Subcutaneous abdominal adipose tissue (tissue), 5 donors: Measurements from ENCODE around the gene TMEM174.

Source experiments
- H3K27ac ChIP-seq: one replicate; pipeline ENCODE4 v1.7.0; 2013; ENCODE audit warnings: low read depth, mild to moderate bottlenecking, inconsistent platforms, low read length, moderate library complexity
- H3K27me3 ChIP-seq, 5 donors: one replicate each; pipeline ENCODE4 v1.7.0; 2013; ENCODE audit warnings: low read length in 5 of 5, inconsistent platforms in 1 of 5; ENCODE audit not compliant: control insufficient read depth in 5 of 5, insufficient read depth in 4 of 5
- H3K36me3 ChIP-seq, 5 donors: one replicate each; pipeline ENCODE4 v1.7.0; 2013; ENCODE audit warnings: low read length in 5 of 5; ENCODE audit not compliant: control insufficient read depth in 5 of 5, insufficient read depth in 5 of 5
- H3K4me1 ChIP-seq, 5 donors: one replicate each; pipeline ENCODE4 v1.7.0; 2013; ENCODE audit warnings: low read length in 5 of 5, mild to moderate bottlenecking in 3 of 5, moderate library complexity in 1 of 5; ENCODE audit not compliant: control insufficient read depth in 5 of 5, insufficient read depth in 5 of 5
- H3K4me3 ChIP-seq, 5 donors: one replicate each; pipeline ENCODE4 v1.7.0; 2013; ENCODE audit warnings: low read length in 5 of 5, low read depth in 1 of 5
- H3K9ac ChIP-seq, 5 donors: one replicate each; pipeline ENCODE4 v1.7.0; 2013; ENCODE audit warnings: low read length in 5 of 5, mild to moderate bottlenecking in 4 of 5, moderate library complexity in 3 of 5
- H3K9me3 ChIP-seq, 5 donors: one replicate each; pipeline ENCODE4 v1.7.0; 2013; ENCODE audit warnings: low read length in 5 of 5; ENCODE audit not compliant: control insufficient read depth in 5 of 5
- donor health status: healthy.
- donor health status: healthy.
- donor health status: healthy.
- donor health status: healthy.
- donor health status: healthy.

Gene TMEM174

DNA sequence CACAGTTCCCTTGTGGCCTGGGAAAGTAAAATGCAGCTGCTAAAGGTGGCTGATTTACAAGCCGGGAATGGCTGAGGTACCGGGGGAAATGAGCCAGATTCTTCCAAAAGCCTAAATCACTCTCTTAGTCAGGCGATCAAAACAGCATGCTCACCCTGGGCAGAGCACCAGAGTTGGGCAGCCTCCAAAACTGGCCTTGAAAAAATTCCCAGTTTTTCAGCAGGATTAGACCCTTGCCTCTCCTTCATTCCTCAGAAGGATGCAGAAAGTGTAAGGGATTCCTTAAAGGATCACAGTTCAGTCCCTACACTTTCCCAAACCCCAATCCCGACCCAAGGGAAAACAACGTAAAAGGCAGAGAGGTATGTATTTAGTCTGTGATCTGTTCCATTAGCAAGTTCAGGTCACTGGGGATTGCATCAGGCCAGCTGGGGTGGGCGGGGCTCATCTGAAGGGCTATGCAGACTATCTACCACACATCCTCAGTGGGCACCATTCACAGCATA, 16.9 kb downstream of the TMEM174 start:
- Histone ChIP-seq H3K36me3 (no peaks in the 10 kb centered on the region), H3K9me3 (peaks cover 0 to 5% (median 3%) of the 10 kb centered on the region in 5 donors), H3K4me3 (no peak overlapping the region), H3K27ac (no peak overlapping the region), H3K27me3 (peaks cover 0 to 8% (median 3%) of the 10 kb centered on the region in 5 donors), H3K4me1 (peaks cover 0 to 8% (median 7%) of the 10 kb centered on the region in 5 donors), H3K9ac (no peak overlapping the region)

DNA sequence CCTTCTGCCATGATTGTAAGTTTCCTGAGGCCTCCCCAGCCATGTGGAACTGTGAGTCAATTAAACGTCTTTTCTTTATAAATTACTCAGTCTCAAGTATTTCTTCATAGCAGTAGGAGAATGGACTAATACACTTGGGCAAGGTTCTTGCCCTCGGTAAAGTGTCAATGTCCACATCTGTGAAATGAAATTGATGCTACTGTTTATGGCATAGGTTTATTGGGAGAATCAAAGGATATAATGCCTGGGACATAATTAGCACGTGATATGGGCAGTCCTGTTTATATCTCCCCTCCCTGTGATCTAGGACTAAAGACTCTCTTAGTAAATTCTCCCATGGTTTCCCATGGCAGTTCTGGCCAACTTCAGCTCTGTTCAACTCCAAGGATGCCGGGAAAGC, 19.4 kb downstream of the TMEM174 start:
- peaks cover 0 to 19% (median 3%) of the 10 kb centered on the region in 5 donors for H3K27me3 ChIP-seq
- no peak overlapping the region for H3K4me3 ChIP-seq
- H3K9me3 ChIP-seq = no peaks in the 10 kb centered on the region
- no peaks in the 10 kb centered on the region for H3K36me3 ChIP-seq
- no peak overlapping the region for H3K27ac ChIP-seq
- H3K9ac ChIP-seq = no peak overlapping the region
- H3K4me1 ChIP-seq = peaks cover 0 to 8% (median 7%) of the 10 kb centered on the region in 5 donors

DNA sequence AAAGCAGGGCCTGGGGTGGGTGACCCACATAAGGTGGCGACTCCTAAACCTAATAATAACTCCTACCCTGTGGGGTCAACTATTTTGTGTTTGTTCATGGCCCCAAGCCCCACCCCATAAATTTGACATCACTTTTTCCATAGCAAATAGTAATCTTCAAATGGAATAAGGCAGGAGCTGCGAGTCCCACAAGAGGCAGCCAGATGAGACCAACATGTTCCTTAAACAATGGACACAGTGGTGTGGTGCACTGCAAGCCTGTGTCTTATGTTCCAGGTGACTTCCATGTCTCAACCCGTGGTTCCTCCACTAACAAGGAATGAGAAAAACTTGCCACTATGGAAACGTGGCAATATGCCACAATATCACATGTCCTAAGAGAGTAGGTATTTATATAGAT, 20.6 kb downstream of the TMEM174 start:
- Histone ChIP-seq H3K4me1 (peaks cover 0 to 8% (median 7%) of the 10 kb centered on the region in 5 donors), H3K36me3 (no peaks in the 10 kb centered on the region), H3K27me3 (peaks cover 0 to 19% (median 3%) of the 10 kb centered on the region in 5 donors)

DNA sequence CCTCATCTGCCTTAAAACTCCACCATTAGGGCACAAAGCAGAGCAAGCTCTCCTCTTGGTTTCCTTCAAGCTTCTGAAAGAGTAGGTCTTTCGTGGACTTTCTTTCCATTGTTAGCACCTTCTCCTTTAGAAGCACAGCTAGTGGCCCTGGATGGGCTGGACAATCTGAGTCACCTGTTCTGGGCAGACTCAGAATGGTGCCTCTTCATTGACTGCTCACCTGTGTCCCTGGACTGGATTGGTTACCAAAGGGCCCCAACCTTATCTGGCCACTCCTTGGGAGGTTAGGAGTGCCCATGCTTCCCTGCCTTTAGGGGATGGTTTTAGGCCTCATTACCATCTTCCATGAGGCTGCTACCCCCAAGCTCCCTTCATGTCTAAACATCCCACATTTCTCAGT, 23.2 kb downstream of the TMEM174 start:
- Histone ChIP-seq H3K9ac (no peak overlapping the region), H3K27me3 (peaks cover 0 to 14% (median 3%) of the 10 kb centered on the region in 5 donors), H3K9me3 (peaks cover 0 to 4% (median 0%) of the 10 kb centered on the region in 5 donors), H3K27ac (no peak overlapping the region), H3K36me3 (no peaks in the 10 kb centered on the region), H3K4me3 (no peak overlapping the region), H3K4me1 (no peaks in the 10 kb centered on the region)

More for the DNA sequence above, 20.6 kb downstream of the TMEM174 start:
- H3K4me3 ChIP-seq = no peak overlapping the region
- H3K9ac ChIP-seq = no peak overlapping the region
- no peak overlapping the region for H3K27ac ChIP-seq
- H3K9me3 ChIP-seq = no peaks in the 10 kb centered on the region

DNA sequence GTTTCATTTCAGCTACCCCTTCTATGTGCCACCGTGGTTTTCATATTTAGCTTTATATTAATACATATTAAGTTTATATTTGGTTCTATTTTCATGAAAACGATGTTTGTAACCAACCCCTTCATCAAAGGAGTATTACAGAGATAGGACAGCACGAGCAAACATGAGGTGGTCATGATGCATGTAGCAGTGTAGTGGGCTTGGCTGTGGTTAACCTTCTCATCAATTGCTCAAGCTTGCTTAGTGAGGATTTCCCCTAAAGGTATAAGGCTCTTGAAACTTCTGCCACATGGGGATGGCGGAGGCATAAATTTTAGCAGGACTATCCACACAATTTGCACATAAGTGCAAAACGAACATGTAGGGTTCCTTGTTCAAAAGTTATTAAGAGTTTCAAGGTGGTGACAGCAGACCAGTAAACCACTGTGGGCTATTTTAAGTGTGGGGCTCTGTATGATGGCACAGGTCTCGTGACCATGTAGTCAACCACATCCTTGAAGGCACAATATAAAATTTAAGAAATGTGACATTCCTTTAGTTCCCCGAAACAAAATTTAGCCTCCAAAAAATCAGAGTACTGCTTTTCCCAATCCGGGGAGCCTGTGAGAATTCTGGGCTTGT, 24.8 kb downstream of the TMEM174 start:
- Histone ChIP-seq H3K27me3 (peaks cover 0 to 12% (median 3%) of the 10 kb centered on the region in 5 donors), H3K4me3 (no peak overlapping the region), H3K4me1 (peaks cover 0 to 8% (median 6%) of the 10 kb centered on the region in 5 donors), H3K9ac (no peak overlapping the region), H3K36me3 (no peaks in the 10 kb centered on the region), H3K9me3 (peaks cover 0 to 4% (median 0%) of the 10 kb centered on the region in 5 donors), H3K27ac (no peak overlapping the region)

DNA sequence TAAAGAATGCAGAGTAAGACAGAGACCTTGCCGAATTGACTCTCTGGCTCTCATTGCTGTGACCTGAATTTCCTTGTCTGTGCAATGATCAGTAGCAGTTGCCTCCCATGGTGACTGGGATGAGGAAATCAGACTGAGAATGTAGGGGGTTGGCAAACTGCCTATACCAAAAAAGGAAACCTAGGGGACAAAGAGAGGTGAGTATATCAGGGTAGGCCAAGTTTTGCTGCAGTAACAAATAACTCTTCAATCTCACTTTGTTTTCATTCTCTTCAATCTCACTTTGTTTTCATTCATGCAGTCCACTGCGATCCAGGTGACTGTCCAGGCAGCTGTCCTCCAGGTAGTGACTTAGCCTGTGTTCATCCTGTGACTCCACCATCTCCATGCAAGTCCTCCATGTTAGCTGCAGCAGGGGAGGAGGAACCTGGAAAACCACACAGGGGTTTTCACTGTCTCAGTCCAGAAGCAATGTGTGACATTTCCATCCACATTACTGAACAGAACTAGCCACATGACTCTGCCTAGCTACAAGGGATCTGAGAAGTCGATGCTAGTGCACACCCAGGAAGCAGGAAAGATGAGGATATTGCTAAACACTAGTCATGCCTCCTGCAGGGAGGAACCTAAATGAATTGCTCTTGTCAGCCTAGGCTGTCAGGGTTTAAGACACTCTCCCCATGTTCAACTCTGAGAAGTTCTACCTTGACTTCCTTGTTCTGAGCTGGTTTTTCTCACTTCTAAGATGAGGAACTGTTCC, 26.0 kb downstream of the TMEM174 start:
- Histone ChIP-seq H3K36me3 (no peaks in the 10 kb centered on the region), H3K9me3 (peaks cover 0 to 4% (median 0%) of the 10 kb centered on the region in 5 donors), H3K9ac (no peak overlapping the region), H3K27me3 (peaks cover 0 to 12% (median 6%) of the 10 kb centered on the region in 5 donors), H3K4me3 (no peak overlapping the region), H3K27ac (no peak overlapping the region), H3K4me1 (peaks cover 0 to 8% (median 6%) of the 10 kb centered on the region in 5 donors)

DNA sequence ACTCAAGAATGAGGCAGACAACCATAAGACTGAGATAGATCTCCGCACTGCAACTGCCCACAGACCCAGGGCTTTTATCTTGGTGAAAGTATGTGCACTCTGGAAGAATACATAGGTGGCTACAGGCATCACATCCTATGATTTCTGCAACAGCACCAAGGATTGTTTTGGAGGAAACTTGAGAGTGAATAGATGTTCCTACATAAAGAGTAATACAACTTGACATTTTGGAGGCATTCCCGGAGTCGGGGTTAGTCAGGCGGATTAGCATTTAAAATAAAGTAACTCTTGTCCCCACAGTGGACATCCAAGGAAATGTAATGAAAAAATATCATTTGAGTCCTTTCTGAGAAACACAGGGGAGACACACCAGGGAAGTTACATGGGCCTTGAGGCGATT, 26.7 kb downstream of the TMEM174 start:
- H3K4me3 ChIP-seq = no peak overlapping the region
- H3K36me3 ChIP-seq = no peaks in the 10 kb centered on the region
- H3K4me1 ChIP-seq = peaks cover 0 to 8% (median 6%) of the 10 kb centered on the region in 5 donors
- no peak overlapping the region for H3K27ac ChIP-seq
- peaks cover 0 to 4% (median 0%) of the 10 kb centered on the region in 5 donors for H3K9me3 ChIP-seq
- H3K27me3 ChIP-seq = peaks cover 3 to 14% (median 6%) of the 10 kb centered on the region in 5 donors
- H3K9ac ChIP-seq = no peak overlapping the region

DNA sequence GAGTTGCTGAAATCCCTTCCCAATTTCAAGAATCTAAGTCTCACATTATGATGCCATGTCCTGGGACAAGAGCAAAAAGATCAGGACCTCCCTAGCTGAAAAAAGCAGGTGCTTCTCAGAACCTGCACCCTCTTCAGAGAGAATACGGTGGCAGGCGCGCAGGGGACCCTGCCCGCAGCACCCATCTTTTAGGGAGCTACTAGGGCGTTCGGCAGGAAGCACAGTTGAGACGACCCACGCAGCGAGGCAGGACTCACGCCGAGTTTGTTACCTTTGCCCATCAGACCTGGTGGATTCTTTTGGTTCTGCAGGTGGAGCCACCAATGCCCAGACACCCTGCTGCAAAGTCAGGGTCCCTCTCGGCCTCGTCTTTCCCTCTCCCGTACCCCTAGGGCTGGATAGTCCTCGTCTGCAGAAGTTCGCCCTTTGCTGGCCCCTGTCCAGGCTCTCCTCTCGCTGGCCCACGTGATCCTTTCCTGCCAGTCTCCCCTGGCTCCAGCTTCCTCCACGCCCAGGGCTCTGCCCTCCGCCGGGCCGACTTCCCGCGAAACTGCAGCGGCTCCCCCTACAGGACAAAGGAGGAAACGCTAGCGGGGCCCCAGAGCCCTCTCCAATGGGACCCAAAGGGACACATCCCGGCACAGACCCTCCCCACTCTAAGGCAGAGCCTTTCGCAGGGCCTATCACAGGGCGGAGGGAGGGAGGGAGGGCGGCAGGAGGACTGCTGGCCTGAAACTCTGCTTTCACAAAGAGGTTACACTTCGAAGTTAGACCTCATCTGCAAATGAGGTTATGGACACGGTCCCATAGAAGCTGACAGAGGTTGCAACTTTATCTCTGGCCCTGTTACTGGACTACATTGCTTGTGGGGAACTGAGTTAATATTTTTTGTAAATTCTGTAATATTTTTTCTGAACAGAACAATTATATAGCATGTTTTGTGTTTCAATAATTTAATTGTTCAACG, 28.8 kb downstream of the TMEM174 start:
- H3K9me3 ChIP-seq = peaks cover 0 to 4% (median 0%) of the 10 kb centered on the region in 5 donors
- H3K4me3 ChIP-seq = peak overlapping the region in 1 of 5 donors; percentile 6
- H3K27ac ChIP-seq = no peak overlapping the region
- no peaks in the 10 kb centered on the region for H3K36me3 ChIP-seq
- H3K9ac ChIP-seq = no peak overlapping the region
- H3K4me1 ChIP-seq = peaks cover 0 to 8% (median 6%) of the 10 kb centered on the region in 5 donors
- H3K27me3 ChIP-seq = peaks cover 3 to 16% (median 9%) of the 10 kb centered on the region in 5 donors

DNA sequence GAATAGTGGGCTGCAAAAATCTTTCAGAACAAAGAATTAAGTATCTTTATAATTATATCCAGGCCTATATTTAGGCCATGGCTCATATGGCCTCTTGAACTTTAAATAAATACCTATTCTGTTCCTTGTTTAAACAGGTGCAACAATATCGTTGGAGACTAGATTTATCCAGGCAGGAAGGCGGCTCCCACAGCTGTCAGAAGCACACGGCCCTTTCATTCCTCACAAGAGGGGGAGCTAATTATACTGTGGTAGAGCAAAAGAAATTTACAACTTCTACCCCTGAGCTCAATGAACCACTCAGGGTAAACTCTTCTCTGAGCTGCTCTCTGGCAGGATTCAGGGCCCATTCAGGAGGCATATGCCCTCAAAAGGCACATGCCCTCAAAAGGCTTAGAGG, 31.3 kb downstream of the TMEM174 start:
- Histone ChIP-seq H3K36me3 (no peaks in the 10 kb centered on the region), H3K4me3 (no peak overlapping the region), H3K9me3 (no peaks in the 10 kb centered on the region), H3K27ac (no peak overlapping the region), H3K27me3 (peaks cover 3 to 13% (median 9%) of the 10 kb centered on the region in 5 donors), H3K4me1 (peaks cover 0 to 8% (median 6%) of the 10 kb centered on the region in 5 donors), H3K9ac (no peak overlapping the region)
